ENCODE data around the gene VPS51.
"Not testable (repeated sequence)": the region's sequence is repeated elsewhere in the genome, so short reads cannot be mapped to it uniquely, and the experiment has no call there.

VPS51 gene

DNA sequence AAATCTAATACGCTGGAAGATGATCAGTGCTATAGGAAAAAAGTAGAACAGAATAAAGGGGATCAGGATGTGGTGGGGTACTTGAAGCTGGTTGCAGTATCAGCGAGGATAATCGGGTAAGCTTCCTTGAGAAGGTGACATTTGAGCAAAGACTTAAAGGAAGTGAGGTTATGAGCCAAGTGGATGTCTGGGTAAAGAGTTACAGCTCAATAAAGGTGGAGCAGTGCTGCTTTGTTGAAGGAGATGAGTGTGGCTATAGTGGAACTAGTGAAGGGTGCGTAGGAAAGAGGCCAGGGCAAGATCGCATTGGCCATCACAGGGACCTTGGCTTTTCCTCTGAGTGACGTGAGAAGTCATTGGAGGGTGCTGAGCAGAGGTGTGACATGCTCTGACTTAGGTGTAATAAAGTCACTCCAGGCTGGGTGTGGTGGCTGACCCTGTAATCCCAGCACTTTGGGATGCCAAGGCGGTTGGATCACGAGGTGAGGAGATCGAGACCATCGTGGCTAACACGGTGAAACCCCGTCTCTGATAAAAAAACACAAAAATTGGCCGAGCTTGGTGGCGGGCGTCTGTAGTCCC is 40.6 kb downstream of the VPS51 start:
- DNase-seq = no peak

DNA sequence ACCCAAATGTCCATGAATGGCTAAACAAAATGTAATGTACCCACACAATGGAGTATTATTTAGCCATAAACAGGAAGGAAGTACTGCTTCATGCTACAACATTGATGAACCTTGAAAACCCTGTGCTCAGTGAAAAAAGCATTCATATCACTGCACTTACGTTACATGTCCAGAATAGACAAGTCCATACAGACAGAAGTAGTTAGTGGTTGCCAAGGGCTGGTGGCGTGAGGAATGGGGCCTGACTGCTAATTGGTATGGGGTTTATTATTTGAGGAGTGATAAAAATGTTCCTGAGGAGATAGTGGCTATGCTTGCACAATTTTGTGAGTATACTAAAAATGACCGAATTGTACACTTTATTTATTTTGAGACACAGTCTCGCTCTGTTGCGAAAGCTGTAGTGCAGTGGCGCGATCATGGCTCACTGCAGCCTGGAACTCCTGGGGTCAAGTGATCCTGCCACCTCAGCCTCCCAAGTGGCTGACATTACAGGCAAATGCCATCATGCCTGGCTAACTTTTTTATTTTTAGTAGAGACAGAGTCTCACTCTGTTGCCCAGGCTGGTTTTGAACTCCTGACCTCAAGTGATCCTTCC is 46.0 kb downstream of the VPS51 start:
- no peak for DNase-seq

DNA sequence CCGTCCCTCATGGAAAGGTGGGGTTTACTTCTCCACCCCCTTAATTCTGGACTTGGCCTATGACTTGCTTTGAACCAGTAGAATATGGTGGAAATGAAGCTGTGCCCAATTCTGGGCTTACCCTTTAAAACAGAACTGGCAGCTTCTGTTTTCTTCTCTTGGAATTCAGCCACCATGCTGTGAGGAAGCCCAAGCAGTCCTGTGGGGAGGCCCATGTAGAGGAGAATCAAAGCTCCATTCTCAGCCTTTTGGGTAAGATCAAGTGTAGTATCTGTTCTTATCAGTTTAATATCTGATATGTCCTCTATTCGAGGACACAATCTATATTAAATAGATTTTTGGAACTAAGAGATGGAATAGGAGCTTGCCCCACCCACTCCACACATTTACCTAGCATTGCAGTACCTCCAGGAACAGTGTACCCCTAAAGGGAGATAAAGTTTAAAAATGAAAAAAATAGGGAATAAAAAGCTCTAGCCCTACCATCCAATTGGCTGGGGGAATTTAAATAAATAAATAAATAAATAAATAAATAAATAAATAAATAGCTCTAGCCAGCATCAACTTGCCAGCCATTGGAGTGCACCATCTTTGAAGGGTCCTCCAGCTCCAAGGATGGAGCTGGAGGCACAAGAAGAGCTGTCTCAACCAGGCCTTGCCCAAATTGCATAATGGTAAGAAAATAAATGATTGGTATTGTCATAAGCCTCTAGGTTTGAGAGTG is 51.5 kb downstream of the VPS51 start:
- DNase-seq = no peak

DNA sequence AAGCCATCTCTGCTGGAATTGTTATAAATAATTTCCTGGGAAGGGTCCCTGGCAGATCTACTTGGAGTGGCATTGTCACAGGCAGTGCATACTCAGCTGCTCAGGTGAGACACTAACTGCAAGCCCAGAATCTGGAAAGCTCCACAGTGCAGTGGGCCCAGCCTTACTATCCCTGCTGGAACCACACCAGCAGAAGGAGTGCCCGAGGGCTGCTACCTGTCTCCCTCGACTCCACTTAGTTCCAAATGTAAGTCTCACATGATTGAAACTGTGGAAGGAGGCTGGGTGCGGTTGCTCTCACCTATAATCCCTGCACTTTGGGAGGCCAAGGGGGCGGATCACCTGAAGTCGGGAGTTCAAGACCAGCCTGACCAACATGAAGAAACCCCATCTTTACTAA is 52.6 kb downstream of the VPS51 start:
- DNase-seq = no peak

DNA sequence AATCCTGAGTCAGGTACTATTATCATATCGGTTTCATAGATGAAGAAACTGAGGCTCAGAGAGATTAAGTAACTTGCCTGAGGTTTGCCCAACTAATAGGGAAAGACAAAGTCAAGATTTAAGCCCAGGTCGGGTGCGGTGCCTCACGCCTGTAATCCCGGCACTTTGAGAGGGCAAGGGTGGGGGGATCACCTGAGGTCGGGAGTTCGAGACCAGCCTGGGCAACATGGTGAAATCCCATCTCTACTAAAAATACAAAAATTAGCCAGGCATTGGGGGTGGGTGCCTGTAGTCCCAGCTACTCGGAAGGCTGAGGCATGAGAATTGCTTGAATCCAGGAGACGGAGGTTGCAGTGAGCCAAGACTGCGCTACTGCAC is 54.1 kb downstream of the VPS51 start:
- DNase-seq = not testable (repeated sequence)

DNA sequence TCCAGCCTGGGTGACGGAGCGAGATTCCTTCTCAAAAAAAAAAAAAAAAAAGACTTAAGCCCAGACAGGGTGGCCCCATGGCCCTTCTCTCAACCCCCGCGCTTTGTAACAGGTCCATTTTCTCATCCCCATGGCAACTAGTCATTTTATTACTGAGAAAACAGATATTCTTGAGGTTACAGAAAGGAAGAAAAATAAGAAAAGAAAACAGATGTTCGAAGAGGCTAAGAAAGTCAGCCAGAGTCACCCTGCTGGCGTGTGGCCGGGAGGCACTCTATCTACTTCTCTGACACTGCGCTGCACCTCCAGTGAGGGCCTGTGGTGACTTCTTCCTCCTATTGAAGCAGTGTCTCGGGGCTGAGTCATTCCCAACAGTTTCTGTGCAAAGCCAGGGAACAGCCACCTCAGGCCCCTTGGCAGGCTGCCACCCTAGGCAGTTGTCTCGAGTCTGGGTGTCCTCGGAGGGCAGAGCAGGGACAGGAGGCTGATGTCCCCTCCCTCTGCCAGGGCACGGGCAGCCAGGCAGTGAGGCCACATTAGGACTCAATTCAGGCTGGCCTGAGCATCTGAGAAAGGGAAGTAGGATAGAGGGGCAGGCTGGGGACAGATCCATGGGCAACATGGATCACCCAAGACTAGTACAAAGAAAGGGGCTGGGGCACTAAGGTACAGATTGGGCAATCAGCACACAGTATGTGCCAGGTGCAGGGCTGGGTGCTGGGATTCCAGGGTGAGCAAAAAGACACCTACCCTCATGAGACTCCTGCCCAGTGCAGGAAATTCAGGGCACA is 54.7 kb downstream of the VPS51 start:
- DNase-seq = peak; percentile 43

DNA sequence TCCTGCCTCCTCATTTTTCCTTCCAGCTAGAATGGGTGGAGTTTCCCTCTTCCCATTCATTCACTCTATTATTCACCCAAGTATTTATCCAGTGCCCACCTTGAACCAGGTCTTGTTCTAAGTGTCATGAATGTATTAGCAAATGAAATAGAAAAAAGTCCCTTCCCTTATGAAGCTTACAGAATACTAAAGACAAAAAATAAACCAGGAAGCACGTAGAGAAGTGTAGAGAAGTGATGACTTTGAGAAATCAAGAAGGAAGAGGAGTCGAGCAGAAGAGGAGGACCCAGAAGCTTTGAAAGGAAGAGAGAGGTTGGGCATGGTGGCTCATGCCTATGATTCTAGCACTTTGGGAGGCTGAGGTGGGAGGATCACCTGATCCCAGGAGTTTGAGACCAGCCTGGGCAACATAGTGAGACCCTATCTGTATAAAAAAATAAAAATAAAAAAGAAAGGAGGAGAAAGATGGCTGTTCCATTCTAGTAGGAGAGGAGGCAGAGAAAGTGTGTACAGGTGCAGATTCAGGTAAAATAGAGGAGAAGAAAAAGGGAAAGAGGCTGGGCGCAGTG is 55.4 kb downstream of the VPS51 start:
- DNase-seq = no peak

DNA sequence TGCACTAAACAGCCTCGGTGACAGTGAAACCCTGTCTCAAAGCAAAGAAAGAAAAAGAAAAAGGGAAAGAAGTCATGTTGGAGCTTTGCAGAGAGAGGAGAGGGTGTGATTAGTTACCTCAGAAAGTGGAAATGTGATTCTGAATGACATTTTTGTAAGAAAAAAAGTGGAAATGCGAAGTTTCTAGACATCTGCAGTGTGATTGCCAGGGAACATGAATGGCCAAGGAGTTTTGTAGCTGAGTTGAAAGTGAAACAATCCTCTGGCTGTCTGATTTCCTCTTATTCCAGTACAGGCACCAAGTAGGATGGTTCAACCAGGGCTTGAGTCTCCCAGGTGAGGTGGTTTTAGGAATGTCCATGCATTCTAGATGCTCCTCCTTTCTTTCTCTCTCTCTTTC is 56.1 kb downstream of the VPS51 start:
- DNase-seq = no peak

DNA sequence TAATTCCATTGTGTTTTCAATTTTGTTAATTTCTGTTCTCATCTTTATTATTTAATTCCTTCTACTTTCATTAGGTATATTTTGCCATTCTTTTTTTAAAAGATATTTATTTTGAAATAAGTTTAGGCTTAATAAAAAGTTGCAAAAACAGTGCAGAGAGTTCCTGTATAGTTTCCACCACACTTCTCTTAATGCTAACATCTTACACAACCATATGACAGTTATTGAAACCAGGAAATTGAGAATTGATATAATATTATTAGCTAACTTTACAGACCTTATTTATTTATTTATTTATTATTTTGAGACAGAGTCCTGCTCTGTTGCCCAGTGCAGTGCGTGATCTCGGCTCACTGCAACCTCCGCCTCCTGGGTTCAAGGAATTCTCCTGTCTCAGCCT is 60.2 kb downstream of the VPS51 start:
- DNase-seq = no peak

DNA sequence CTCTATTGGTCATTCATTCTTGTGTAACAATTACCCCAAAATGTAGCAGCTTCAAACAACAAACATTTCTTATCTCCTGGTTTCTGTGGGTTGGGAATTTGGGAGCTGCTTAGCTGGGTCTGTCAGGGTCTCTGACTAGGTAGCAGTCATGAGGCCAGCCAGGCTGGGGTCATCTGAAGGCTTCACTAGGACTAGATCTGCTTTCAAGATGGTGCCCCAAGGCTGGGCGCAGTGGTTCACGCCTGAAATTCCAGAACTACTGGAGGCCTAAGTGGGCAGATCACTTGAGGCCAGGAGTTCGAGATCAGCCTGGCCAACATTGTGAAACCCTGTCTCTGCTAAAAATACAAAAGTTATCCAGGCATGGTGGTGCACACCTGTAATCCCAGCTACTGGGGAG is 60.9 kb downstream of the VPS51 start:
- no peak for DNase-seq

DNA sequence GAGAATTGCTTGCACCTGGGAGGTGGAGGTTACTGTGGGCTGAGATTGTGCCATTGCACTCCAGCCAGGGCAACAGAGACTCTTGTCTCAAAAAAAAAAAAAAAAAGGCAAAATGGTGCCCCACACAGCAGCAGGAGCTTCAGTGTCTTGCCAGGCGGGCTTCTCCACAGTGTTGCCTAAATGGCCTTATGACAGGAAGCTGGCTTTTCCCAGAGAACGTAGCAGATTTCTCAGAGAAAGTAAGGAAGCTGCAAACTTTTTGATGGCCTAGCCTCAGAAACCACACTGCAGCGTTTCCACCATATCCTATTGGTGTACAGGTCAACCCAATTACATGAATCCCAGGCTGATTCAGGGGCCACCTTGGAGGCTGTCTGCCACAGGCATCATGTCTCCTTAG is 61.3 kb downstream of the VPS51 start:
- DNase-seq = no peak

DNA sequence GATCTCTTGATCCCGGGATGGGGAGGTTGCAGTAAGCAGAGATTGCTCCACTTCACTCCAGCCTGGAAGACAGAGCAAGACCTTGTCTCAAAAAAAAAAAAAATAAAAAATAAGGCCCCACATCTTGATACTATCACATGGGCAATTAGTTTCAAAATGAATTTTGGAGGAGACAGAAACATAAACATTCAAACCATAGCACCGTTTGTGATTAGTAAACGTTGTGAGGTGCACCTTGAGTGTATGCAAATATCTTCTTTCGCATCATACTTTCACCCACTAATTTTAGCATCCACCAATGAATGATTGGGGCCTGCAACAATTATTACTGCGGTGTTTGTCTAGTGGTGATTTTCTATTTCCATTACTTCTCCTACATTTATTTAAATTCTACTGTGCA is 63.0 kb downstream of the VPS51 start:
- no peak for DNase-seq

DNA sequence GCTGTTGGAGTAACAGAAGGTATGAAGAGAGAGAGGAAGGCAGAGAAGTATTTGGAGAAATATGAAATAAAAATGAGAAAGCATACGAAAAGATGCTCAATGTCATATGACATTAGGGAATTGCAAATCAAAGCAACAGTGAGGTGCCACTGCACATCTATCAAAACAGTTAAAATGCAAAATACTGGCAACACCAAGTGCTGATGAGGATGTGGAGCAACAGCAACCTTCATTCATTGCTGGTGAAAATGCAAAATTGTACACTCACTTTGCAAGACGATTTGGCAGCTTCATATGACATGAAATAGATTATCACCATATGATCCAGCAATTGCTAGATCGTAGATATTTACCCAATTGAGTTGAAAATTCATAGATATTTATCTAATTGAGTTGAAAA is 64.6 kb downstream of the VPS51 start:
- no peak for DNase-seq
